HG03571 (cell line): Measurements from ENCODE around the gene CNTNAP2.

Experiments used
- ATAC-seq: cut with Tn5 transposase; IDR thresholded peaks from one replicate; pipeline ENCODE4 v1.9.1; 2021; ENCODE audit not compliant: unreplicated experiment

CNTNAP2 gene

DNA sequence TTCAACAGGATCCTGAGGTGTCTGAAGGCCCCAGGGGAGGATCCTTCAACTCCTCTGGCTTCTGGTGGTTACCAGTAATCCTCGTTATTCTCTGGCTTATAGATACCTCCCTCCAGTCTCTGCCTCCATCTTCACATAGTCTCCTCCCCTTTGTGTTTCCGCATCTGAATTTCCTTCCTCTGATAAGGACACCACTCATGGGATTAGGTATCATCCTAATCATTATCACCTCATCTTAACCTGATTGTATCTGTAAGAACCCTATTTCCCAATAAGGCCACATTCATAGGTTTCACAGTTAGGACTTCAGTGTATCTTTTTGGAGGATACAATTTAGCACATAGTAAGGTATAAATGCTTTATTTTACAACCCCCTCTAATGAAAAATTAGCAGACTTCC, 1189.2 kb downstream of the CNTNAP2 start:
- ATAC-seq: no peak

DNA sequence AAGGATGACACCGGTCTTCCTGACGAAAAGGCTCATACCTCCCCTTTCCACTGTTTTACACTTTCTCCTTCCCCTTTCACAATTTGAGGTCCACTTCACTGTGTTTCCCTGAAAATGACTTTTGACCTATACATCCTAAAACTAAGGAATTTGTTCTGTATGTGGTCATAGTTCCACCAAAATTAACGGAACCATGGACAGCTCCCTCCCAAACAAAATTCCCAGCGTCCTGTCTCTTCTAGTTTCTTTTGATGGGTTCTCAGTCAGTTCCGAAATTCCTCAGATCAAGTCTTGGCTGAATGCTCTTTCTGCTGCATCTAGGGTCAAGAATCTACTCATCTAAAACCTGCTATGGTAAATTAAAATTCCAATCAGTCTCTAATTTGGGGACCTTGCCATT, 1191.9 kb downstream of the CNTNAP2 start:
- no peak for ATAC-seq

DNA sequence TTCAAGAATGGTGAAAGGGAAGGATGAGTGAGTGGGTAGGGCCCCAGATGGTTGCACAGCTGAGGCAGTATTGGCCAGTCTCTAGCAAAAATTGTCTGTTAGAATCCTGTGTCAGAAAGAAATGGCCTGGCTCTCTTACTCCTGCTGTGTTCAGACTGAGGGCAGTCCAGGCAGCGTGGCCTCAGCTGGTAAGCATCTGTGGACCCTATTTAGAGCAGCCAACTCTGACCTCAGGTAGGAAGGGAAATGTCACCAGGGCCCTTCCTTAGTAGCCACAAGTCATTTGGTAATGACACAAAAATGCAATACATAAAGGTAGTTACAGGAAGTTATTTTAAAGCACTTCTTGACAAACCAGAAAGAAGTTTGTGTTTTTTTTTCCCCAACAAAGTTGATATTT, 1194.7 kb downstream of the CNTNAP2 start:
- ATAC-seq: no peak

DNA sequence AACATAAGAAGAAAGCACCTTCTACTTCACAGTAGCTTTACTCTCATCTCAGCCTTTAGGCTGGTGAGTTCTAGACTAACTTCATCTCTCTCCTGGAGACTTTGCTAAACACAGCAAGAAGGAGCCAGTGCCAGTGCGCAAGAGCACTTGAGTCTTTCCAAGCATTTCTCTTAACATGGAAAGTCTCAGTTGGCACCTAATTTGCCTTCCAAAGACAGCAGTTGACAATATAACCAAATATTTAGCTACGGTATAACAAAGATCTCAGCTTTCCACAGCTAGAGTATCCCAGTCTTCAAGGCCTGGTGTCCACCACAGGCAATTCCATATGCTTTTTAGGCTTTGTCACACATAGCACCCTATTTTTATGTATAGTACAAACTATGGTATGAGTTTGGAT, 1204.9 kb downstream of the CNTNAP2 start:
- ATAC-seq: no peak

DNA sequence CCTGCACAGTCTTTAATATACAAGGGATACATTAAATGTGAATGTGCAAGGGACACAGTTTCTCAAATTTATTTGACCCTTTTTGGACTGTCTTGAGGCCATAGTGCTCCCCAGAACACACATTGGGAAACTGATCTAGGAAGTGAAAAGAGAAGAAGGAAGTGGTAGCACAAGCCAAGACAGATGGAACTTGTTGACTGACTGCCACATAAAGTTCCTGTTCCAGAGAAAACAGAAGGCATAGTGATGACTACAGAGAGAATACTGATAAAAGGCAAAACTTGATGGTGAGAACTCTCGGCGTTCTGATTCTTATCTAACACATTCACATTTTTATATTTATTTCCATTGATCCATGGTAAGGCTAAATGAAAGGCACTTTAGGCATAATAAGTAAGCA, 1216.4 kb downstream of the CNTNAP2 start:
- no peak for ATAC-seq

DNA sequence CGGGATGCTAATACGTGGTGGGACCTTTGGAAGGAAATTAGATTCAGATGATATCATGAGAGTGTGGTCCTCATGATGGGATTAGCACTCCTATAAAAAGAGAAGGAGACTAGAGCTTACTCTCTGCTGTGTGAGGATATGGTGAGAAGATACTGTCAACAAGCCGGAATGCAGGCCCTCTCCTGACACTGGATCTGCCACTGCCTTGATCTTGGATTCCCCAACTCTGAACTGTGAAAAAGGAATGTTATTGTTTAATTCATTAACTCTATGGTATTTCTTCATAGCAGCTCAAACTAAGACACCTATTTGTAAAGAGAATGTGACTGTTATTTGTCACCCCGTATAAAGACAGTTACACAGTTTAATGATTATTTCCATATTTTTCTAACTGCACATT, 1246.5 kb downstream of the CNTNAP2 start:
- ATAC-seq: no peak

DNA sequence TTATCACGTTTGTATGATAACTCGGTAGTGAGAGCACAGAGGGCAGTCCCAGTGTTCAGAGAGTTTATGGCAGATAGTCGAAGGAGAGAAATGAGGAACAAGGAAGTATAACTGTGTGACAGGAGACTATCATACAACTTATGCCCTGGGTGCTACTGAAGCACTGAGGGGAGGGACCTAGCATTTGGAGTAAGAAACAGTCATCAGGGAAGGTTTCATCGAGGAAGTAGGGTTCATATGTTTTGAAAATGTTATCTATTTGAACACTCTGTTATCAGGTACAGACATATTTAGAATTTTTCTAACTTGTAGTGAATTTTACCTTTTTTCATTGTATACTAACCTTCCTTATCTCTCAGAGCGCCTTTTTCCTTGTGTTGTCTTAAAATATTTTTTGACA, 1259.6 kb downstream of the CNTNAP2 start:
- no peak for ATAC-seq

DNA sequence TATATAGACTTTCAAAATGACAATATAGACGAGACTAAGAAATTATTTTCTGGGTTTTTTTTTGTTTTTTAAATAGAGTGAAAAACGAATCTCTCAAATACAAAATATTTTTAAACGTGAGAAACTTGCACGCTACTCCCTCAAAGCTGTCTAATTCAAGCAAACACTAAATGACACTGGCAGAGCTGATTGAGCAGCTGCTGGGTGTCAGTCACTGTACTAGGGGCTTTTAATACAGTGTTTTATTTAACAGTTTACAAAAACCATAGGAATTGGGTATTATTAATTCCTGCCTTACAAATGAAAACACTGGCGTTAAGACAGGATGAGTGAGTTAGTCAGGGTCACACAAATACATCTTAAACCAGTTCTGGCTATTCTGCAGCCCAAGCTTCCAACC, 1264.3 kb downstream of the CNTNAP2 start:
- no peak for ATAC-seq

DNA sequence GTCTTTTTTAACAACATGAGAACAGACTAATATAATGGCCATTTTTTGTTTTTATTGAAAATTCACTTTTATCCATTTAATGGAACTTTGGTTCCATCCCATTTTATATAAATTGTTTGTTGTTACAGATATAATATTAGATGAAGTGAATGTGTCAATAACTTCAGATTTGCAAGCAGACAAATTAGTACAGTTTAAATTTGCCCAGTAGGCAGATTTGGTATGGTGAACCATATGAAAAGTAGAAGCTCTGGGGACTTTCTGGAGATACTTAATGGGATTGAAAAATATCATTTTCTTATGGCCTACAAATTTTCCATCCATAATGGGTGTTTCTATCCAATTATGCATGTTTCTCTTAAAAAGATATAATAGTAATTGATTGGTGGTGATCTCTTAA, 1277.7 kb downstream of the CNTNAP2 start:
- no peak for ATAC-seq

DNA sequence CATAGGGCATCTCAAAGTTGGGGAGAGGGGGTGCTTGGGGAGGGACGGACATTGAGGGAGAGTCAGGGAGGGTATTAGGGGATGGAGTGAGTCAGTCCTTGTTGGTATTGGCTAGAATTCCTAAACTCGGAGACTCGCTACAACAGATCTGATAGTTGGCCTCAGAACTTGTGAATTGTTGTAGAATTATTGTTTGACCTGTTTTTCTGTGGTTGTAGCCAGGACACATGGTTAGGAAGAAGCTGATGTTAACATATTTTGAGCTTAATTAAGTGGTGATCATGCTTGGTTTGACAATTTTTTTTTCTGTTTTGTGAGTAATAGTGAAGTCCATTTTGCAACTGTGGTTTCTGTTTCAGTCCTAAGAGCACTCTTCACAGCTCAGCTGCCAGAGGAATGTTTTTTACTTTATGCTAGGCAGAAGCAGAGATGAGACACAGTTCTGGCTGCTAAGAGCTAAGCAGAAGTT, 1283.7 kb downstream of the CNTNAP2 start:
- ATAC-seq: no peak

DNA sequence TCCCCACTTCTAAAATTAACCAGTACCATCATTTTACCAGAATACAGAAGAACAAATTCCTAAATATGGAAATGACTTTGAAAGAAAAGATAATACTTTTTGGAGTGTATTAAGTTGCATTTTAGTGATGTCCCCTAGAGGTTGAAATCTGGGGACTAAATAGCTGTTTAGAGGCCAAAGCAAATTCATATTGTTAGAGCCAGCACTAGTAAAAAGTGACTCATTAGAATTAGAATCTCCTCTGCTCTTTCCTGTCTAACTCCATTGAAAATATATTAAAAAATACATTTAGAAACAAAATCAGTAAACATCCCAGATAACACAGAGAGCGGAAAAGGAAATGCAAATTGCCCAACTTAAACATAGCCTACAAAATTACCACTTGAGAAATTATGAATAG, 1284.3 kb downstream of the CNTNAP2 start:
- ATAC-seq: no peak

DNA sequence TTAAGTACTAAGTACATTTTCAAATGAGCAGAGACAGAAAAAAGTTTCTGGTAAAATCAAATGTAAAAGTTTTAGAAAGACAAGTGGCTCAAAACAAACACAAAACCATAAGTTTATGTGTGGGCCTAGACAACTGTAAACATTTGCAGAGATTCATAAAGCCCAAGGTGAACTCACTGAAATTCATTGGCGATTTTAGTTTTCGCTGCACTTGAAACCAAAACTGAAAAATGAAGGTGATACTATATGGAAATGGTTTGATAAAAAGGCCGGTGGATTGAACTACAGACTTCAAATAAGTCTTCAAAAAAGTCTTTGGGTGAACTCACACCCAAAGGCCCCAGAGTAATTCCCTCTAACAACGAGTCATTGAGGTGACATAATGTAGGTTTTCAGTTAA, 1289.0 kb downstream of the CNTNAP2 start:
- ATAC-seq: no peak

DNA sequence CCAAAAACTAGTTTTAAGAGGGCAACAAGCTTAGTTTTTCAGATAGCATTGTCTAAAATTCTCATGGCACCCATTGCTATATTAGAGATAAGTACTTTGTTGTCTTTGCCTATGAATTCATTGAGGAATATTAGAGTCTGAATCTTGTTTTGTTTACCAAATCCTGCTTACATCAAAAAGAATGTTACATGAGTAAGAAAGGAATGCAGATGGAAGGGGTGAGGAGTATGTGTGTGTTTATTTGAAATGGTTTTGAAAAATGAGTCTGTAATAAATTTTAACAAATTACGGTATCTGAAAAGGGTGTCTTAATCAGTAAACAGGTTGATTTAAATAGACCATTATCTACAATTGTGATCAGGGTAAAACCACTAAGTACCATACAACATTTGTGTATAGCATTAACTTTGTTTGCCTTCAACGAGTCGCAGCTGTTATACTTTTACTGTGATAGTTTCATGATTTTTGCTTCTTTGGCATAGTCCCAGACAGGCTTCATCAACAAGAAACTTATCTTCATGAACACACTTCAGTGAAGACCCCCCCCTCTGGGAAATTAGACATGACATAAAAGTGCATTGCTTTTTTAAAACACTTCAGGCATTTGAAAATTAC, 1290.0 kb downstream of the CNTNAP2 start:
- no peak for ATAC-seq

DNA sequence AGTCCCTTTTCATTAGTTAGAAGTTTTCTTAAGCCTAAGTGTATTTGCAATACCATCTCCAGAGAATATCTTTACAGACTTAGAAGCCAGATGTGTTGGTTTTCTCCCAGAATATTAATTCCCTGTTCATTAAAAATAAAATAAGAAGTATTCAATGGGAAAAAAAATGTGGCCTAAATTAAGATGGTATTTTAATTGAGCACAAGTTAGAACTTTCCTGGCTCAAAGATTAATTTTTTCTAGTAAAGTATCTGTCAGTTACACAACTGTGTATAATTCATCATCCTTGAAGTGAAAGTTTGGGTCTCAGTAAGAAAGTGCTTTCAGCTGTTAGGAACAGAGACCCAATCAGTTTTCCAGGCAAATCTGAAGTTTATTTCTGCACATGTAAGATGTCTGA, 1294.5 kb downstream of the CNTNAP2 start:
- ATAC-seq: no peak

DNA sequence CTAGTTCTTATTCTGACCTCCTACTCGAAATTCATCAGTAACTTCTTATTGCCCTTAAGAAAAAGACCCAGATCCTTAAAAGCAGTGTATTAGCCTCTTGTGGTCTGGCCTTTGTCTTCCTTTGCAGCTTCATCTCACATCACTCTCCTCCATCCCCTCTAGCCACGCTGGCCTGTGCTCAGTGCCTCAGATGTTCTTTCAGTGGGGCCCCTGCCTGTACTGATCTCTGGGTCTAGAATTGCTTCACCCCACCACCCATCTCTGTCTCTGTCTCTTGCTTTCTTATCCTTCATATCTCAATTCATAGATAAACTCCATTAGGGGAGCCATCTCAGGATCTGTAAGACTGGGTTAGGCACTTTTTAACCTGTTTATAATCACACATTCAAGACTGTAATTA, 1295.5 kb downstream of the CNTNAP2 start:
- ATAC-seq: no peak

DNA sequence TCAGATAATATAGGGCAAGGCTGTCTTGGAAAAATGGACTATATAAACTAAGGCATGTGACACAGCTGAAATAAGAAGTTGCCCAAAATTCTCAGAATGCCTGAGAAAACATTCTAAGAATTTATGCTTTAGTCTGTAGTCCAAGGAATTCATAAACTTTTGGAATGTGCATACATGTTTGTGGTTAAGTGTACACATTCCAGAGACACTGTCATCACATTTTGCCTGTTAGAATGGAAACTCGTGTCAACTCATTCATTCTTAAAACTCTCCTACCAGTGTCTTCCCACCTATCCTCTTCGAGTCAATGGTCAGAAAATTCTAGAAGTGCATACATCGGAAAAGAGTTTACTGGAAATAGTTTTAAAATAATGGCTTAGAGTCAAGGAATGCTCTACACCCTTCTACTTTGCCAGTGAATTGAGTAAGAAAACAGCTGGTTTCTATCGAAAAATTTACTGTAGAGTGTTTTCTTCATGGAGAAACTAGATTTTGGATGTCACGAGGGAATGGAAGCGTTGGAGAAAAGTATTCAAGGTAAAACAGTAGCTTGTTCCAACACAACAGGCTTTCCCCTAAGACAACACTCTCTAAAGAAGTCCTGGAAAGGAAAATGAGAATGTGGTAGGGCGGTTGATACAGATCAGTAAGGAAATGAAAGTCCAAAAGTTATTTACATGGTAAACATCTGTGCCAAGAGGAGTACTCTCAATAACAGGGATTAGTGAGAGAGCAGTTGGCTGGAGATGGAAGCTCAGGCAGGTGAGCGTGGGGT, 1296.4 kb downstream of the CNTNAP2 start:
- ATAC-seq: no peak

DNA sequence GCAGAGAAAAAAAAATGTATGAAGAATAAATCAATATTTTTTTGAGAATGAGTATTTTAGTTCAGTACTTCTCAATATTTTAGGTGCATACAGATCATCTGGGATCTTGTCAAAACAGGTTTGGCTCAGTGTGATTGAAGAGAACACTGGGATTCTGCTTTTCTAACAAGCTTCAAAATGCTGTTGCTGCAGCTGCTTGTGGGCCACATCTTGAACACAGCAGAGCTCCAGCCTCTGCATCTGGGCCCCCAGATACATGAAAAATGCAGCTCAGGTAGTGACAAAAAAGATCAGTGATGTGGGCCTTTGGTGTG, 1296.9 kb downstream of the CNTNAP2 start:
- ATAC-seq: no peak

DNA sequence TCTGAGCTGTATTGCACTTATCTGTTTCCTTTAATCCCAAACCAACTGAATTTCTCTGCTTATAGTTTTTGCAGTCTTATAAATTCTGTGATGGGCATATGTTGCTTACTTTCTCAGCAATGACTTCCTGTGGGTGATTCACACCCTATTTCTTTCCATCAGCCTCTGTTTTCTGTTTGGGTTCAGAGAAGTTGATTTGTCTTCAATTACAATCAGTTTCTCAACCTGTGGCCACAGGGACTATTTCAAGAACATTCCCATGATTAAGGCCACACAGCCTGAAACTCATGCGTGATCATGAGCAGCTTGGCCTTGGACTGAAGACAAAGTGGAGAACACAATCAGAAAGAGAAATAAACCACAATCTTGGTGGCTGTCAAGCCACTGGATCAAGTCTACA, 1299.4 kb downstream of the CNTNAP2 start:
- ATAC-seq: no peak

DNA sequence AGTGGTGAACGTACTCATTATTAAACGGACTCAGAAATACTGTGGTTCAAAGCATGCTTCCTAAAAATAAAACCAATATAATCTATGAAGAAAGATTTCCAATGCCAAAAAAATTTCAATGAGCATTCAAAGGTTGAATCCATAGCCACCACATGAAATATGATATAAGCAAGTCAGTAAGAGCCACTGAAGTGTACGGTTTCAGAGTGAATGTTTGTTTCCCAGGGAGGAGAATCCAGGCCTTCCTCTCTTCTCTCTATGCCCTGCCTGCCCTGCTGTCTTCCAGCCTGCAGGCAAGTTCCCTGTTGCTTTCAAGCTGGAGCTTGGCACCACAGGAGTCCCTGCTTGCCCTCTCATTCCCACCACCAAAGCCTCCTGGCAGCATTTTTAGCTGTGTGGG, 1302.4 kb downstream of the CNTNAP2 start:
- ATAC-seq: no peak

DNA sequence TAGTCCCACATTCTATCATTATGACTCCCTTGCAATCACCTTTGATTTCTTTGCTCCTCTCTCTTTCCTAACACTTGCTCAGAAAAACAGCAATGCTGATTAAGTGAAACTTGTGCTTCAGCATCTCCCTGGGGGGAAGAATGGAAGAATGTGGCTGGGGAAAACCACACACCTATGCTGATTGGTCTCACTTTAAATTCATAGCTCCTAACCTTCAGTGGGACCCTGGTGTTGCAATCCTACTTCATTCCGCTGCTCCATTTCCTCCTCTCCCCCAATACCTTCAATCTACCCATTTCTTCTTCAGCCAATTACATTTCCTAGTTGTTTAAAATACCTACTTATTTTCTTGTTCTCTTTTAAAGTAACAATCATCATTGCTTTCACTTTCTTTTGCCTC, 1307.3 kb downstream of the CNTNAP2 start:
- ATAC-seq: no peak

DNA sequence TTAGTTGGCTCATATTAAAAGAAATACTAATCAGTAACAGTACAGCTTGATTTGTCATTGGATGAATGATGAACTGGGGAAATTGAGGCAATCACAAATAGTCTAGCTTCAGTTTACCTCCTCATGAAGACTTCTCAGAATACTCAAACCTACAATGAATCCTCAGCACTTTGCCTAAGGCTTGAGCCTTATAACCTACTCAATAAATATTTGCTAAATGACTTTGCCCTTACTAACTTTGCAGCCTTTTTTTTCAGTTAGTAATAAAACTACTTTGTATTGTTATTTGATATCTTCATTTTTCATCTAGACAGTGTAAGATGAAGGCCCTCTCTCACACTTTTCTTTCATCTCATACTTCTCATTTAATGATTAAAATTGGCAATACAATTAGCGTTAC, 1311.5 kb downstream of the CNTNAP2 start:
- ATAC-seq: no peak

DNA sequence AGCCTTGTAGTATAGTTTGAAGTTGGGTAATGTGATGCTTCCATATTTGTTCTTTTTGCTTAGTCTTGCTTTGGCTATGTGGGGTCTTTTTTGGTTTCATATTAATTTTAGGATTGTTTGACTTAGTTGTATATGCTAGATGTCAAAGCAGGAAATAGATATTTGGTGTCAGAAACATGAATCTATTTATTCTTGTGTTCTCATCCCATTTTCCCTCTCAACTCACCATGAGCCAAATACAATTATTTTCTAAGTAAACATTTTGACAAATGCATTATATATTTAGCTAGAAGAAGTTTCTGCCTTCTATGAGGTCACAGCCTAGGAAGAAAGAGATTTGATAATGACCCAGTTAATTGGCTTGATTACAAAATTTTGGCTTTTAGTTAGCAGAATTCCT, 1313.4 kb downstream of the CNTNAP2 start:
- no peak for ATAC-seq

DNA sequence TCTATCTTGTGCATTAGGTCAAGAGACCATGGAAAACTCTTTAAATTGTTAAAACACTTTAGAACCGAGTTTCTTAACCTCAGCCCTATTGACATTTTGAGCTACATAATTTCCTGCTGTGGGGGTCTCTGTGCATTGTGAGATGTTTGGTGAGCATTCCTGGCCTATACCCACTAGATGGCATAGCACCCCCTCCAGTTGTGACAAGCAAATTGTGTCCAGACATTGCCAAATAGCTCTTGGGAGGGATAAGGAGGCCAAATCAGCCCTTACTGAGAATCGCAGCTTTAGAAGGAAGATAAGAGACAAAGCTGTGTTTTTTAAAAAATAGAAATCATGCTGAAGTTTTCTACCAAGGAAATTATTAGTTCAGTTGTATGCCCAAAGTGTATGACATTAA, 1315.5 kb downstream of the CNTNAP2 start:
- ATAC-seq: no peak
